Neural cell (in vitro differentiated cells): ENCODE data around the gene CAP2.

ENCODE experiments used
- CTCF ChIP-seq: fragments of 450-650 bp; IDR thresholded peaks from 2 replicates; pipeline ENCODE4 v1.5.1; 2014; ENCODE audit warnings: antibody characterized with exemption, mild to moderate bottlenecking, moderate library complexity; ENCODE audit not compliant: poor library complexity, severe bottlenecking
- EZH2 ChIP-seq: fragments of 200-600, 300-800 bp; shearing (Covaris generic), sonication (generic); IDR thresholded peaks from 2 replicates; pipeline ENCODE4 v1.6.1; 2014; ENCODE audit warnings: antibody characterized with exemption, low read length, borderline replicate concordance, mild to moderate bottlenecking; ENCODE audit not compliant: insufficient read depth, poor library complexity, severe bottlenecking
- POLR2AphosphoS5 ChIP-seq: IDR thresholded peaks from 2 replicates; pipeline ENCODE4 v1.6.1; 2012
- RAD21 ChIP-seq: fragments of 450-650 bp; conservative IDR thresholded peaks from 2 replicates; pipeline ENCODE4 v1.6.1; 2014; ENCODE audit warnings: antibody characterized with exemption, mild to moderate bottlenecking, moderate library complexity
- REST ChIP-seq: IDR thresholded peaks from 2 replicates; pipeline ENCODE4 v1.6.1; 2012; ENCODE audit warnings: borderline replicate concordance
- SMC3 ChIP-seq: fragments of 450-650 bp; conservative IDR thresholded peaks from 2 replicates; pipeline ENCODE4 v1.6.1; 2014; ENCODE audit warnings: antibody characterized with exemption, mild to moderate bottlenecking, moderate library complexity; ENCODE audit not compliant: poor library complexity
- TAF1 ChIP-seq: IDR thresholded peaks from 2 replicates; pipeline ENCODE4 v1.6.1; 2012; ENCODE audit warnings: low read depth

DNA sequence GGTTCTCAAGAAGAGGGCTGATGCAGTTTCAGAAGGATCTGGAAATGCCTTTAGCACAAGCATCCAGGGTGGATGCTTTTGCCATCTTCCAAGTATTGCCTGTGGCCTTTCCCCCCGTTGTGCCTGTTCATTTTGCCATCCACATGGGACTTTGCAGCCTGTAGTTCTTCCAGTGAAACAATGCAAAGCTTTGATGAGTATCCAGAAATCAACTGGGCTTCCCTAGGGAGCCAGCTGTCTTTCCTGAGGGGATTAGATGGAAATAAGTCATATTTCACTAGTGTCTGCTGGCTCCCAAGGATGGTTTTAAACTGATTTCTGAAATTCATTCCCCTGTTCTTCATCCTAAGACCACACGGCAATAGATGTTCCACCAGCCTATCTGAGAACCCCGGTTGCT lies 63.3 kb downstream of the CAP2 start:
- TF ChIP-seq REST (no peak), CTCF (no peak), SMC3 (no peak), EZH2 (no peak), RAD21 (no peak), TAF1 (no peak), POLR2AphosphoS5 (no peak)
